ENCODE measurements around the gene TNFRSF21.

DNA sequence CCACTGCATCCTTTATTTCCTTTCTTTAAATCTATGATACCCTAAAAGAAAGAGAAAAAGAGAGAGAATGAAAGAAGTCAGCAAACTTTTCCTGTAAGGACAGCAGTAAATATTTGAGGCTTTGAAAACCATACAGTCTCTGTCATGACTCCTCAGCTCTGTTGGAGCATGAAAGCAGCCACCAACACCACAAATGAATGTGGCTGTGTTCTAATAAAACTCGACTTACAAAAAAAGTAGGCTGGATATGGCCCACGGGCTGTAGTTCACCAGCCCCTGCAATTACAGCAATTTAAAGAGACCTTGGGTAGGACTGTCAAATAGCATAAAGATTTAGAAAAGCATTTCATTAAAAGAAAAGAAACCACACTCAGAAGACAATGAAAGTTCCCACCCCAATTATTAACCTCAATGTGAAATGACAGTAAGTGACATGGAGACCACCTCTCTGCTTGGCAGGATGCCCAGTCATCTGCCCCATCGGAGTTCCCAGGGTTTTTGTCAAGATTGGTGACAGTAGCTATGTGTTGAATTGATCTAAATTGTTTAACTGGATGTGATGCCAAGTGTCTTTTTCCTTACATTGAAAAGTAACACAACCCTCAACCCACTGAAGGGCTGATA is 50.9 kb downstream of the TNFRSF21 start:
- TF ChIP-seq CTCF (IDR thresholded peaks at IDR 0.05) (no peak), POLR2A (IDR thresholded peaks at IDR 0.05) (no peak)
